DOHH2 (cell line): ENCODE results near the gene HOXC11.

Experiments used
- EZH2phosphoT487 ChIP-seq: fragments of 200-600 bp; sonication (generic); IDR thresholded peaks from 2 replicates; pipeline ENCODE4 v1.6.1; 2017; ENCODE audit warnings: borderline replicate concordance, mild to moderate bottlenecking, antibody characterized with exemption, low read length, moderate library complexity, mixed read lengths
- TF ChIP-seq, protein P1 (sequence below): fragments of 200-600 bp; sonication (generic); IDR thresholded peaks from one replicate; pipeline ENCODE4 v1.5.1; 2014; ENCODE audit warnings: antibody characterized with exemption, mild to moderate bottlenecking, low read depth, low read length; ENCODE audit not compliant: poor library complexity, severe bottlenecking

GRCh38 chr12:53929527-53929926 is 43.4 kb upstream of the HOXC11 start:
- TF ChIP-seq, protein P1, sequence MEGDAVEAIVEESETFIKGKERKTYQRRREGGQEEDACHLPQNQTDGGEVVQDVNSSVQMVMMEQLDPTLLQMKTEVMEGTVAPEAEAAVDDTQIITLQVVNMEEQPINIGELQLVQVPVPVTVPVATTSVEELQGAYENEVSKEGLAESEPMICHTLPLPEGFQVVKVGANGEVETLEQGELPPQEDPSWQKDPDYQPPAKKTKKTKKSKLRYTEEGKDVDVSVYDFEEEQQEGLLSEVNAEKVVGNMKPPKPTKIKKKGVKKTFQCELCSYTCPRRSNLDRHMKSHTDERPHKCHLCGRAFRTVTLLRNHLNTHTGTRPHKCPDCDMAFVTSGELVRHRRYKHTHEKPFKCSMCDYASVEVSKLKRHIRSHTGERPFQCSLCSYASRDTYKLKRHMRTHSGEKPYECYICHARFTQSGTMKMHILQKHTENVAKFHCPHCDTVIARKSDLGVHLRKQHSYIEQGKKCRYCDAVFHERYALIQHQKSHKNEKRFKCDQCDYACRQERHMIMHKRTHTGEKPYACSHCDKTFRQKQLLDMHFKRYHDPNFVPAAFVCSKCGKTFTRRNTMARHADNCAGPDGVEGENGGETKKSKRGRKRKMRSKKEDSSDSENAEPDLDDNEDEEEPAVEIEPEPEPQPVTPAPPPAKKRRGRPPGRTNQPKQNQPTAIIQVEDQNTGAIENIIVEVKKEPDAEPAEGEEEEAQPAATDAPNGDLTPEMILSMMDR = no peak
- no peak for TF ChIP-seq EZH2phosphoT487
